Liver (tissue), 9 donors: ENCODE measurements around the gene SOX4. TPM values are rescaled to one million over a fixed set of nuclear protein-coding genes. Genes with fewer than 3 reads are reported as not detected.

Source experiments
- DNase-seq: peaks from one replicate; pipeline ENCODE4 v3.0.0-alpha.2; 2017; ENCODE audit warnings: low spot score
- H3K27ac ChIP-seq, 2 donors: one replicate each; pipeline ENCODE4 v1.7.0; 2013; ENCODE audit warnings: inconsistent platforms in 2 of 2, low read length in 2 of 2, control low read depth in 1 of 2, low read depth in 1 of 2, mild to moderate bottlenecking in 1 of 2
- H3K27me3 ChIP-seq, 4 donors: one replicate each; pipeline versions ENCODE4 v1.6.1 to v1.7.0; 2013; ENCODE audit warnings: low read length in 3 of 4, inconsistent platforms in 1 of 4, mild to moderate bottlenecking in 1 of 4, moderate library complexity in 1 of 4; ENCODE audit not compliant: control insufficient read depth in 4 of 4, insufficient read depth in 4 of 4
- H3K36me3 ChIP-seq, 4 donors: one replicate each; pipeline versions ENCODE4 v1.6.1 to v1.7.0; 2013; ENCODE audit warnings: low read length in 3 of 4, mild to moderate bottlenecking in 3 of 4, low read depth in 1 of 4, moderate library complexity in 1 of 4; ENCODE audit not compliant: control insufficient read depth in 4 of 4, insufficient read depth in 3 of 4
- H3K4me1 ChIP-seq, 4 donors: one replicate each; pipeline versions ENCODE4 v1.6.1 to v1.7.0; 2013; ENCODE audit warnings: low read length in 3 of 4, mild to moderate bottlenecking in 3 of 4, moderate library complexity in 1 of 4; ENCODE audit not compliant: control insufficient read depth in 4 of 4, insufficient read depth in 4 of 4
- H3K4me3 ChIP-seq, 3 donors: one replicate each; pipeline versions ENCODE4 v1.6.1 to v1.7.0; 2013; ENCODE audit warnings: low read length in 3 of 3, control low read depth in 1 of 3, low read depth in 1 of 3, mild to moderate bottlenecking in 1 of 3
- H3K9ac ChIP-seq, 2 donors: one replicate each; pipeline ENCODE4 v1.7.0; 2013; ENCODE audit warnings: low read length in 2 of 2, mild to moderate bottlenecking in 2 of 2, moderate library complexity in 2 of 2, control low read depth in 1 of 2, low read depth in 1 of 2
- H3K9me3 ChIP-seq, 4 donors: one replicate each; pipeline versions ENCODE4 v1.6.1 to v1.7.0; 2013; ENCODE audit warnings: low read length in 3 of 4; ENCODE audit not compliant: control insufficient read depth in 4 of 4
- EGR1 ChIP-seq, 2 donors: IDR thresholded peaks; 2 replicates each; pipeline ENCODE4 v1.6.1; 2016 to 2018; ENCODE audit warnings: antibody characterized with exemption in 2 of 2, low read depth in 2 of 2
- FOXA1 ChIP-seq: IDR thresholded peaks from 2 replicates; pipeline ENCODE4 v1.6.1; 2016; ENCODE audit warnings: antibody characterized with exemption
- FOXA2 ChIP-seq: IDR thresholded peaks from 2 replicates; pipeline ENCODE4 v1.6.1; 2016; ENCODE audit warnings: antibody characterized with exemption
- GABPA ChIP-seq, 2 donors: IDR thresholded peaks in 1 of 2; conservative IDR thresholded peaks in 1 of 2; 2 replicates each; pipeline ENCODE4 v1.6.1; 2016; ENCODE audit warnings: antibody characterized with exemption in 2 of 2, mild to moderate bottlenecking in 1 of 2, moderate library complexity in 1 of 2
- HNF4A ChIP-seq, 2 donors: conservative IDR thresholded peaks; 2 replicates each; pipeline ENCODE4 v1.6.1; 2016; ENCODE audit warnings: antibody characterized with exemption in 2 of 2, mild to moderate bottlenecking in 2 of 2
- HNF4G ChIP-seq: IDR thresholded peaks from 2 replicates; pipeline ENCODE4 v1.6.1; 2016; ENCODE audit warnings: antibody characterized with exemption
- JUND ChIP-seq, 2 donors: IDR thresholded peaks; 2 replicates each; pipeline ENCODE4 v1.6.1; 2016; ENCODE audit warnings: antibody characterized with exemption in 2 of 2
- NR2F2 ChIP-seq: IDR thresholded peaks from 2 replicates; pipeline ENCODE4 v1.6.1; 2016; ENCODE audit warnings: antibody characterized with exemption
- RAD21 ChIP-seq, 2 donors: IDR thresholded peaks; 2 replicates each; pipeline ENCODE4 v1.6.1; 2016; ENCODE audit warnings: antibody characterized with exemption in 2 of 2, mild to moderate bottlenecking in 2 of 2
- RXRA ChIP-seq, 2 donors: IDR thresholded peaks; 2 replicates each; pipeline ENCODE4 v1.6.1; 2017 to 2018; ENCODE audit warnings: antibody characterized with exemption in 2 of 2, mild to moderate bottlenecking in 1 of 2
- SP1 ChIP-seq: IDR thresholded peaks from 2 replicates; pipeline ENCODE4 v1.6.1; 2018; ENCODE audit warnings: antibody characterized with exemption, mild to moderate bottlenecking
- TAF1 ChIP-seq: conservative IDR thresholded peaks from 2 replicates; pipeline ENCODE4 v1.6.1; 2016; ENCODE audit warnings: antibody characterized with exemption, mild to moderate bottlenecking
- YY1 ChIP-seq: IDR thresholded peaks from 2 replicates; pipeline ENCODE4 v1.6.1; 2016; ENCODE audit warnings: antibody characterized with exemption, mild to moderate bottlenecking
- WGBS: extraction: QIAGEN DNeasy Blood & Tissue Kit; methylation state at CpG from one replicate; pipeline ENCODE4 v1.1.7; 2013; 5-methylcytosine and 5-hydroxymethylcytosine counted together
- polyA plus RNA-seq, 2 donors: library from polyadenylated mRNA; stranded (reverse) in 1 of 2; unstranded in 1 of 2; fragments of 200-250 nt in 1 of 2; fragments of >200 nt in 1 of 2; fragmentation: Nextera tagmentation in 1 of 2; extraction: Ambion mirVana in 1 of 2; gene quantifications; one replicate each; pipeline versions ENCODE4 v1.2.1 to v1.2.3, GENCODE V29; 2013 to 2015
- total RNA-seq, 2 donors: library from RNA; depleted of rRNA; stranded (reverse); fragments of >200 nt; gene quantifications; one replicate each; pipeline ENCODE4 v1.2.3, GENCODE V29; 2014
- TF ChIP-seq, protein P1 (sequence below): IDR thresholded peaks from 2 replicates; pipeline ENCODE4 v1.6.1; 2016; ENCODE audit warnings: antibody characterized with exemption
- TF ChIP-seq, protein P2 (sequence below): fragments of 150-350 bp; IDR thresholded peaks from 2 replicates; pipeline ENCODE4 v1.5.1; 2017; ENCODE audit warnings: improper control_type of control experiment, low read depth, low read length; ENCODE audit not compliant: missing input control
- TF ChIP-seq, protein P3 (sequence below): IDR thresholded peaks from 2 replicates; pipeline ENCODE4 v1.6.1; 2016; ENCODE audit warnings: antibody characterized with exemption, mild to moderate bottlenecking
- TF ChIP-seq, protein P4 (sequence below): IDR thresholded peaks from 2 replicates; pipeline ENCODE4 v1.6.1; 2016; ENCODE audit warnings: antibody characterized with exemption
- TF ChIP-seq, protein P5 (sequence below): IDR thresholded peaks from 2 replicates; pipeline ENCODE4 v1.6.1; 2016; ENCODE audit warnings: antibody characterized with exemption
- donor health status: healthy.
- donor health status: healthy.
- donor health status: healthy.
- donor health status: healthy.
- donor health status: healthy.

Gene SOX4
- total and polyA plus RNA-seq, 4 donors = 0.59 to 8.1 (median 0.95) TPM

DNA sequence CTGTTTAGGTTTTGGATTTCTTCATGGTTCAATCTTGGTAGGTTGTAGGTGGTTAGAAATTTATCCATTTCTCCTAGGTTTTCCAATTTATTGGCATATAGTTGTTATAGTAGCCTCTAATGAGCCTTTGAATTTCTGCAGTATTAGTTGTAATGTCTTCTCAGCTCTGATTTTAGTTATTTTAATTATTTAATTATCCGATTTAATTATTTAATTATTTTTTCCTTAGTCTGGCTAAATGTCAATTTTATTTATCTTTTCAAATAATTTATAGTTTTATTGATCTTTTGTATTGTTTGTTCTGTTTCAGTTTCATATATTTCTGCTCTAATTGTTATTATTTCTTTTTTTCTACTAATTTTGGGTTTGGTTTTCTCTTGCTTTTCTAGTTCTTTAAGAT, 28.1 kb upstream of the SOX4 start:
- no peaks in the 10 kb centered on the region for H3K36me3 ChIP-seq
- H3K9me3 ChIP-seq = peaks cover 0 to 13% (median 3%) of the 10 kb centered on the region in 4 donors
- no peaks in the 10 kb centered on the region for H3K4me1 ChIP-seq
- no peak for DNase-seq
- TF ChIP-seq JUND (IDR thresholded peaks at IDR 0.05) = no peak
- TF ChIP-seq RAD21 (IDR thresholded peaks at IDR 0.05) = no peak
- TF ChIP-seq HNF4G = no peak
- no peak for TF ChIP-seq HNF4A (conservative IDR thresholded peaks at IDR 0.05)
- TF ChIP-seq GABPA (IDR thresholded peaks at IDR 0.05 in 1 of 2, conservative IDR thresholded peaks at IDR 0.05 in 1 of 2) = no peak
- TF ChIP-seq, protein P1, sequence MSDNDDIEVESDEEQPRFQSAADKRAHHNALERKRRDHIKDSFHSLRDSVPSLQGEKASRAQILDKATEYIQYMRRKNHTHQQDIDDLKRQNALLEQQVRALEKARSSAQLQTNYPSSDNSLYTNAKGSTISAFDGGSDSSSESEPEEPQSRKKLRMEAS = no peak
- no peak for TF ChIP-seq SP1
- TF ChIP-seq NR2F2 = no peak
- TF ChIP-seq TAF1 = no peak
- TF ChIP-seq YY1 = no peak
- TF ChIP-seq, protein P2, sequence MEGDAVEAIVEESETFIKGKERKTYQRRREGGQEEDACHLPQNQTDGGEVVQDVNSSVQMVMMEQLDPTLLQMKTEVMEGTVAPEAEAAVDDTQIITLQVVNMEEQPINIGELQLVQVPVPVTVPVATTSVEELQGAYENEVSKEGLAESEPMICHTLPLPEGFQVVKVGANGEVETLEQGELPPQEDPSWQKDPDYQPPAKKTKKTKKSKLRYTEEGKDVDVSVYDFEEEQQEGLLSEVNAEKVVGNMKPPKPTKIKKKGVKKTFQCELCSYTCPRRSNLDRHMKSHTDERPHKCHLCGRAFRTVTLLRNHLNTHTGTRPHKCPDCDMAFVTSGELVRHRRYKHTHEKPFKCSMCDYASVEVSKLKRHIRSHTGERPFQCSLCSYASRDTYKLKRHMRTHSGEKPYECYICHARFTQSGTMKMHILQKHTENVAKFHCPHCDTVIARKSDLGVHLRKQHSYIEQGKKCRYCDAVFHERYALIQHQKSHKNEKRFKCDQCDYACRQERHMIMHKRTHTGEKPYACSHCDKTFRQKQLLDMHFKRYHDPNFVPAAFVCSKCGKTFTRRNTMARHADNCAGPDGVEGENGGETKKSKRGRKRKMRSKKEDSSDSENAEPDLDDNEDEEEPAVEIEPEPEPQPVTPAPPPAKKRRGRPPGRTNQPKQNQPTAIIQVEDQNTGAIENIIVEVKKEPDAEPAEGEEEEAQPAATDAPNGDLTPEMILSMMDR = no peak
- no peak for TF ChIP-seq RXRA (IDR thresholded peaks at IDR 0.05)
- TF ChIP-seq, protein P3, sequence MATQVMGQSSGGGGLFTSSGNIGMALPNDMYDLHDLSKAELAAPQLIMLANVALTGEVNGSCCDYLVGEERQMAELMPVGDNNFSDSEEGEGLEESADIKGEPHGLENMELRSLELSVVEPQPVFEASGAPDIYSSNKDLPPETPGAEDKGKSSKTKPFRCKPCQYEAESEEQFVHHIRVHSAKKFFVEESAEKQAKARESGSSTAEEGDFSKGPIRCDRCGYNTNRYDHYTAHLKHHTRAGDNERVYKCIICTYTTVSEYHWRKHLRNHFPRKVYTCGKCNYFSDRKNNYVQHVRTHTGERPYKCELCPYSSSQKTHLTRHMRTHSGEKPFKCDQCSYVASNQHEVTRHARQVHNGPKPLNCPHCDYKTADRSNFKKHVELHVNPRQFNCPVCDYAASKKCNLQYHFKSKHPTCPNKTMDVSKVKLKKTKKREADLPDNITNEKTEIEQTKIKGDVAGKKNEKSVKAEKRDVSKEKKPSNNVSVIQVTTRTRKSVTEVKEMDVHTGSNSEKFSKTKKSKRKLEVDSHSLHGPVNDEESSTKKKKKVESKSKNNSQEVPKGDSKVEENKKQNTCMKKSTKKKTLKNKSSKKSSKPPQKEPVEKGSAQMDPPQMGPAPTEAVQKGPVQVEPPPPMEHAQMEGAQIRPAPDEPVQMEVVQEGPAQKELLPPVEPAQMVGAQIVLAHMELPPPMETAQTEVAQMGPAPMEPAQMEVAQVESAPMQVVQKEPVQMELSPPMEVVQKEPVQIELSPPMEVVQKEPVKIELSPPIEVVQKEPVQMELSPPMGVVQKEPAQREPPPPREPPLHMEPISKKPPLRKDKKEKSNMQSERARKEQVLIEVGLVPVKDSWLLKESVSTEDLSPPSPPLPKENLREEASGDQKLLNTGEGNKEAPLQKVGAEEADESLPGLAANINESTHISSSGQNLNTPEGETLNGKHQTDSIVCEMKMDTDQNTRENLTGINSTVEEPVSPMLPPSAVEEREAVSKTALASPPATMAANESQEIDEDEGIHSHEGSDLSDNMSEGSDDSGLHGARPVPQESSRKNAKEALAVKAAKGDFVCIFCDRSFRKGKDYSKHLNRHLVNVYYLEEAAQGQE = no peak
- TF ChIP-seq EGR1 (IDR thresholded peaks at IDR 0.05; ENCODE audit: low read depth in 2 of 2) = no peak
- H3K27ac ChIP-seq = no peak overlapping the region
- 61% methylated on average over 1 of the region's 1 CpG for WGBS
- H3K4me3 ChIP-seq = no peak overlapping the region
- no peak overlapping the region for H3K9ac ChIP-seq
- no peaks in the 10 kb centered on the region for H3K27me3 ChIP-seq

DNA sequence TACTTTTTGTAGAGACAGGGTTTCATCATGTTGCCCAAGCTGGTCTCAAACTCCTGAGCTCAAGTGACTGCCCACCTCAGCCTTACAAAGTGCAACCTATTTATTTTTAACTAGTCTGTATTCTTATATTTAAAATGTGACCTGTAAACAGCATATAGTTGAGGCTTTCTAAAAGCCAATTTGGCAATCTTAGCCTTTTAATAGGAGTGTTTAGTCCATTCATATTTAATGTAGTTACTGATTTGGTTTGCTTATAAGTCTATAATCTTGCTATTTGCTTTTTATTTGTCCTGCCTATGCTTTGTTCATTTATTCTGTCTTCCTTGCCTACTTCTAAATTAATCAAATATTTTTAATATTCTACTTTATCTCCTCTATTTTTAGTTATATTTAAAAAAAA, 15.0 kb upstream of the SOX4 start:
- Histone ChIP-seq H3K4me3 (no peak overlapping the region), H3K27ac (no peak overlapping the region), H3K9me3 (peaks cover 0 to 7% (median 2%) of the 10 kb centered on the region in 4 donors), H3K27me3 (no peaks in the 10 kb centered on the region), H3K9ac (no peak overlapping the region), H3K36me3 (no peaks in the 10 kb centered on the region), H3K4me1 (no peaks in the 10 kb centered on the region)
- TF ChIP-seq YY1 (no peak), FOXA2 (no peak), SP1 (no peak), HNF4A (conservative IDR thresholded peaks at IDR 0.05) (no peak), GABPA (IDR thresholded peaks at IDR 0.05 in 1 of 2, conservative IDR thresholded peaks at IDR 0.05 in 1 of 2) (no peak), RAD21 (IDR thresholded peaks at IDR 0.05) (no peak), NR2F2 (no peak), RXRA (IDR thresholded peaks at IDR 0.05) (no peak), FOXA1 (no peak), TAF1 (no peak), JUND (IDR thresholded peaks at IDR 0.05) (no peak)
- TF ChIP-seq, protein P4, sequence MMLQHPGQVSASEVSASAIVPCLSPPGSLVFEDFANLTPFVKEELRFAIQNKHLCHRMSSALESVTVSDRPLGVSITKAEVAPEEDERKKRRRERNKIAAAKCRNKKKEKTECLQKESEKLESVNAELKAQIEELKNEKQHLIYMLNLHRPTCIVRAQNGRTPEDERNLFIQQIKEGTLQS = no peak
- TF ChIP-seq, protein P5, sequence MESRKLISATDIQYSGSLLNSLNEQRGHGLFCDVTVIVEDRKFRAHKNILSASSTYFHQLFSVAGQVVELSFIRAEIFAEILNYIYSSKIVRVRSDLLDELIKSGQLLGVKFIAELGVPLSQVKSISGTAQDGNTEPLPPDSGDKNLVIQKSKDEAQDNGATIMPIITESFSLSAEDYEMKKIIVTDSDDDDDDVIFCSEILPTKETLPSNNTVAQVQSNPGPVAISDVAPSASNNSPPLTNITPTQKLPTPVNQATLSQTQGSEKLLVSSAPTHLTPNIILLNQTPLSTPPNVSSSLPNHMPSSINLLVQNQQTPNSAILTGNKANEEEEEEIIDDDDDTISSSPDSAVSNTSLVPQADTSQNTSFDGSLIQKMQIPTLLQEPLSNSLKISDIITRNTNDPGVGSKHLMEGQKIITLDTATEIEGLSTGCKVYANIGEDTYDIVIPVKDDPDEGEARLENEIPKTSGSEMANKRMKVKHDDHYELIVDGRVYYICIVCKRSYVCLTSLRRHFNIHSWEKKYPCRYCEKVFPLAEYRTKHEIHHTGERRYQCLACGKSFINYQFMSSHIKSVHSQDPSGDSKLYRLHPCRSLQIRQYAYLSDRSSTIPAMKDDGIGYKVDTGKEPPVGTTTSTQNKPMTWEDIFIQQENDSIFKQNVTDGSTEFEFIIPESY = no peak
- TF ChIP-seq, protein P1 = no peak
- TF ChIP-seq, protein P3 = no peak
- TF ChIP-seq, protein P2 = no peak
- no peak for DNase-seq
